SHP77 (cell line): ENCODE results near the gene TRIM46.
"Not testable (repeated sequence)": the region's sequence is repeated elsewhere in the genome, so short reads cannot be mapped to it uniquely, and the experiment has no call there.

ENCODE experiments used
- DNase-seq, 2 experiments: peaks; one replicate each; lab custom pipeline; 2025; lab: John Stamatoyannopoulos, UW

The TRIM46 gene

GRCh38 chr1:155228096-155228427 lies 54.4 kb downstream of the TRIM46 start:
- no peak for DNase-seq

GRCh38 chr1:155231302-155231701 lies 57.7 kb downstream of the TRIM46 start:
- DNase-seq = not testable (repeated sequence)

DNA sequence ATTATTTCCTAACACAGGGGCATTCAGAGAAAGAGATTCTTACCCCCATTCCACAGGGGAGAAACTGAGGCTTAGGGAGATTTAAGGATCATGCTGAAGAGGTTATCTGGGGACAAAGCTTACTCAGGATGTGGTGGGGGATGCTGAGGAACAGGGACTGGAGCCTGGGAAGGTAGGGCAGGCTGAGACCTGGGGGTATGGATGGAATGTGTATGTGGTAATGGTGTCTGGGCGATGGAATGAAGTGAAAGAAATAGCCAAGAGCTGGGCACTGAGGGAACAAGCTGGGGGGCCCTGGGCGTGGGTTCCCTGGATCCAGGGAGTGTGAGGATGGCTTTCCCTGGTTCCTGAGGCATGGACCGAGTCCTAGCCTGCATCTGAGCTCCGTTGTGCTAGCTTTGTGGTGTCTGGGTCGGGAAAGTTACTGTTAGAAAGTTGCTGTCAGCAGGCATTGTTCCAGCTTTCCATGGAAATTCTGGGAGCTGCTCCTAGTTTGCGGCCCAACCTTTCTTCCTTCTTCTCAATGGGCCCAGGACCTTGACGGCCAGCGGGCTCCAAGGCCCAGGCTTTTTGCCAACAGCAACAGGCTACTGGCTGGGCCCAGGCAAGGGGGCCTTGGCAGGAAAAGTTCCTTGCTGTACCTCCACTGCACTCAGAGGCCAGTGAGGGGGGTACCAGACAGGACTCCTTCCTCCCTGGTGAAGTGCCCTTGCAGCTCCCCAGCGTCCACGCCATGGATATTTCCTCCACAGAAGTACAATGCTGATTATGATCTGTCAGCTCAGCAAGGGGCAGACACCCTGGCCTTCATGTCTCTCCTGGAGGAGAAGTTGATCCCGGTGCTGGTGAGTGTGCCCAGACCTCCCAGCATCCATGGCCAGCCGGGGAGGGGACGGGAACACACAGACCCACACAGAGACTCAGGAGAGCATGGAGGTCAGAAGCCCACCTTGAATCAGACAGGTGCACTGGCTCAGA lies 58.6 kb downstream of the TRIM46 start:
- DNase-seq = not testable (repeated sequence)

DNA sequence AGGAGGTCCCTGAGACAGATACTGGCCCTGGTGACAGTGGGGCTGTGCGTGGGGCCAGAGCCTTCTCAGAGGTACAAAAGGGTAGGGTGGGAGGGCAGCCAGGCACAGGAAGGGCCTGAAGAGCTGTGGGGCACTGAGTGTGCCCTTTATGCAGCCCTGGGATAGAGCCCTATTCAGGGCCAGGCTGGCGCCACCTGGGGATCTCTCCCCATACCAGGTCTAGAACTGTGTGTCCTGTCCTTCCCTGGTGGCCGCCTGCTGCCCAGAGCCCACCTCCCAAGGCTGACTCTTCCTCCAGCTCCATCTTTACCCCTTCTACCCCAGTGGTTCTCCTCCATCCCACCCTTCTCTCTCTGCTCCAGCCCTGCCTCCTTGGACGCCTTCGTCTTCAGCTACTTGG lies 59.9 kb downstream of the TRIM46 start:
- not testable (repeated sequence) for DNase-seq
